MG63 (cell line): ENCODE measurements around the gene PTPA. TPM values are rescaled to one million over a fixed set of nuclear protein-coding genes. Genes with fewer than 3 reads are reported as not detected.

Source experiments
- DNase-seq: peaks from one replicate; pipeline ENCODE4 v3.0.0-alpha.2; 2020
- H3K27me3 ChIP-seq: fragments of 250-450 bp; sonication (Bioruptor Pico); 2 replicates; pipeline ENCODE4 v1.5.1; 2020; ENCODE audit warnings: mild to moderate bottlenecking, moderate library complexity
- H3K36me3 ChIP-seq: fragments of 250-450 bp; sonication (Bioruptor Pico); 2 replicates; pipeline ENCODE4 v1.5.1; 2020; ENCODE audit warnings: mild to moderate bottlenecking, moderate library complexity
- H3K4me3 ChIP-seq: fragments of 250-450 bp; sonication (Bioruptor Pico); 2 replicates; pipeline ENCODE4 v1.5.1; 2020; ENCODE audit warnings: mild to moderate bottlenecking, moderate library complexity
- H3K9me3 ChIP-seq: fragments of 250-450 bp; sonication (Bioruptor Pico); 2 replicates; pipeline ENCODE4 v1.5.1; 2020; ENCODE audit warnings: mild to moderate bottlenecking, moderate library complexity
- total RNA-seq: library from RNA; depleted of rRNA; stranded (reverse); fragments of >200 nt; shearing (Covaris generic); gene quantifications from 2 replicates; pipeline ENCODE4 v1.2.3, GENCODE V29; 2014; ENCODE audit warnings: low replicate concordance

The PTPA gene
- total RNA-seq, 1 experiment from 2014 or later, result 127 TPM

GRCh38 chr9:129078691-129079503 lies 32.3 kb upstream of the PTPA start:
- Histone ChIP-seq H3K4me3 (no peak overlapping the region), H3K9me3 (no peaks in the 10 kb centered on the region), H3K36me3 (no peaks in the 10 kb centered on the region), H3K27me3 (no peaks in the 10 kb centered on the region)
- DNase-seq, result no peak

DNA sequence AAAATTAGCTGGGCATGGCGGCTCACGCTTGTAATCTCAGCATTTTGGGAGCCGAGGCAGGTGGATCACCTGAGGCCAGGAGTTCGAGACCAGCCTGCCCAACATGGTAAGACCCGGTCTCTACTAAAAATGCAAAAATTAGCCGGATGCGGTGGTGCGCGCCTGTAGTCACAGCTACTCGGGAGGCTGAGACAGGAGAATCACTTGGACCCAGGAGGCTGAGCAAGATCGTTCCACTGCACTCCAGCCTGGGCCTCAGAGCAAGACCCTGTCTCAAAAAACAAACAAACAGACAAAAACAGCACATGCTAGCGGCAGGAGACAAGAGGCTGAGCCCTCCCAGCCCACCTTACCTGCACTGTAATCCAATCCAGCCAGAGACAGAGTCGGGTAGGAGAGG lies 31.4 kb upstream of the PTPA start:
- DNase-seq, result no peak
- Histone ChIP-seq H3K27me3 (no peaks in the 10 kb centered on the region), H3K9me3 (no peaks in the 10 kb centered on the region), H3K4me3 (peak overlapping the region; percentile 97), H3K36me3 (no peaks in the 10 kb centered on the region)

GRCh38 chr9:129080298-129080600 lies 31.0 kb upstream of the PTPA start:
- Histone ChIP-seq H3K27me3 (no peaks in the 10 kb centered on the region), H3K9me3 (no peaks in the 10 kb centered on the region), H3K36me3 (peaks cover 2% of the 10 kb centered on the region; the same call in 1 of the 2 replicates), H3K4me3 (peak overlapping the region; percentile 97)
- no peak for DNase-seq

DNA sequence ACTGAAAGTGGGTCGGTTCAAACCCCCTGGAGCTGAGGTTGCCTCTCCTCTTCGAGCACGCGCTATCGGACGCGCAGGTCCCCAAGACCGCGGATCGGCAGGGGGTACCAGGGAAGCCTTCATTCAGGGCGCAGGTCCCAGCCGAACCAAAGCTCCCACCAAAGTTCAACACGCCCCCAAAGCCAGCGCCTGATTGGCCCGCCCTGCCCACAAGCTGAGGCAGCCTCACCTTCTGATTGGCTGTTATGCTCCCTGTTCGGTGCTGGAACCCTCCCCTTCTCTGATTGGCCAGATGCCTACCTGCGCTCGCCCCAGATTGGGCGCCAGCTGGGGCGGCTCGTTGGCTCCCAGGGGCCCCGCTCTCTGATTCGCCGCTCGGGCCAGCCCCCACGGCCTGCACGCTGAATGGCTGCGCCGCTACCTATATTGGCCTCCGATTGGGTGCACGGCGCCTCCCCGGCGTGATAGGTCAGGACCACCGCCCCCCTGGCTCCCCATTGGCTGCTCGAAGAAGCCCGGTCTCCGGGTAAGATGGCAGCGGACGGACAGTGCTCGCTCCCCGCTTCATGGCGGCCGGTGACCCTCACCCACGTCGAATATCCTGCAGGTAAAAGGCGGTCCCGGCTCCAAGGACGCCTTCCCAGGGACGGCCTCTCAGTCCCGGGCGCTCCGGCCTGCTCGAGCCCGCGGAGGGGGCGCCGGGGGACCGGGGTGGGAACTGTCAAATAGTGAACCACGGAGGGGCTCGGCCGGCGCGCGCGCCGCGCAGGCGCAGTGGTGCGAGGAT lies 30.4 kb upstream of the PTPA start, which contains the start of gene DOLPP1:
TSS of gene DOLPP1 (plus strand) at position 511 of the 787 bp plus-strand sequence. CDS start at position 532, 21 bp downstream.
- Histone ChIP-seq H3K36me3 (peaks cover 7% of the 10 kb centered on the region; the same call in 1 of the 2 replicates), H3K27me3 (no peaks in the 10 kb centered on the region), H3K4me3 (peak within 1 kb of the TSS; percentile 97), H3K9me3 (no peaks in the 10 kb centered on the region)
- DNase-seq, result peak; percentile 100

DNA sequence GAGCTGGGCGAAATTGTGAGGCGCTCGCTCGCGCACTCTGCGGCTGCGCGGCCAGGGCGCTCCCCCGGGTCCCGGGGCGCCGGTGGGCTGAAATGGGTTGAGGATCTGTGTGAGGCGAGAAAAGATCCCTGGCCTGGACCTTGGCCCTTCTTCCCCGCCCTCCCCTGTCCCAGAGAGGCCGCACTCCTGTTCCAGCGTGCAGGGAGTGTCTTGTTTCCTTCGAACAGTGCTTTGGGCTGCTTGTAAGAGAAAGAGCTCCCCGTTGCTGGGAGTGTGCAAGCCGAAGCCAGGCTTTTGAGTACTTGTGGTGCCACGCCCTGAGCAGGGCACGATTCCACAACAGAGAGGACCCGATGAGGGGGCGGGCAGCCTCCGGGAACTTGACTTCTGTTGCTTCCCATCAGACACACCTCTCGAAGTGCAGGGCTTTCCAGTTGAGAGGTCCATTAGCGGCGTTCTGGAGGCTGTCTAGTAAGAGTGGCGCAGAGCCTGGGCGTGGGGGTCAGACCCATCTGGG lies 29.8 kb upstream of the PTPA start:
- peak; percentile 18 for DNase-seq
- Histone ChIP-seq H3K4me3 (peak overlapping the region; percentile 97), H3K9me3 (no peaks in the 10 kb centered on the region), H3K36me3 (peaks cover 8% of the 10 kb centered on the region), H3K27me3 (no peaks in the 10 kb centered on the region)

GRCh38 chr9:129084087-129084486 lies 27.1 kb upstream of the PTPA start:
- peaks cover 8% of the 10 kb centered on the region for H3K36me3 ChIP-seq
- H3K27me3 ChIP-seq, result no peaks in the 10 kb centered on the region
- no peak overlapping the region for H3K4me3 ChIP-seq
- DNase-seq, result no peak
- no peaks in the 10 kb centered on the region for H3K9me3 ChIP-seq

GRCh38 chr9:129089246-129089645 lies 22.0 kb upstream of the PTPA start:
- H3K4me3 ChIP-seq, result no peak overlapping the region
- H3K9me3 ChIP-seq, result no peaks in the 10 kb centered on the region
- no peaks in the 10 kb centered on the region for H3K27me3 ChIP-seq
- DNase-seq, result no peak
- H3K36me3 ChIP-seq, result peaks cover 8% of the 10 kb centered on the region

- Histone ChIP-seq H3K36me3 (no peaks in the 10 kb centered on the region), H3K4me3 (no peak overlapping the region), H3K9me3 (no peaks in the 10 kb centered on the region), H3K27me3 (no peaks in the 10 kb centered on the region)
- DNase-seq, result no peak
Observed at GRCh38 chr9:129093602-129094386, 17.4 kb upstream of the PTPA start.

GRCh38 chr9:129094387-129095169 lies 16.6 kb upstream of the PTPA start:
- no peak for DNase-seq
- no peaks in the 10 kb centered on the region for H3K9me3 ChIP-seq
- H3K36me3 ChIP-seq, result no peaks in the 10 kb centered on the region
- no peak overlapping the region for H3K4me3 ChIP-seq
- no peaks in the 10 kb centered on the region for H3K27me3 ChIP-seq

GRCh38 chr9:129095170-129095667 lies 16.0 kb upstream of the PTPA start:
- Histone ChIP-seq H3K4me3 (no peak overlapping the region), H3K36me3 (no peaks in the 10 kb centered on the region), H3K27me3 (no peaks in the 10 kb centered on the region), H3K9me3 (no peaks in the 10 kb centered on the region)
- DNase-seq, result no peak

GRCh38 chr9:129095908-129096307 lies 15.3 kb upstream of the PTPA start:
- no peak overlapping the region for H3K4me3 ChIP-seq
- no peaks in the 10 kb centered on the region for H3K9me3 ChIP-seq
- no peaks in the 10 kb centered on the region for H3K27me3 ChIP-seq
- H3K36me3 ChIP-seq, result no peaks in the 10 kb centered on the region
- no peak for DNase-seq

DNA sequence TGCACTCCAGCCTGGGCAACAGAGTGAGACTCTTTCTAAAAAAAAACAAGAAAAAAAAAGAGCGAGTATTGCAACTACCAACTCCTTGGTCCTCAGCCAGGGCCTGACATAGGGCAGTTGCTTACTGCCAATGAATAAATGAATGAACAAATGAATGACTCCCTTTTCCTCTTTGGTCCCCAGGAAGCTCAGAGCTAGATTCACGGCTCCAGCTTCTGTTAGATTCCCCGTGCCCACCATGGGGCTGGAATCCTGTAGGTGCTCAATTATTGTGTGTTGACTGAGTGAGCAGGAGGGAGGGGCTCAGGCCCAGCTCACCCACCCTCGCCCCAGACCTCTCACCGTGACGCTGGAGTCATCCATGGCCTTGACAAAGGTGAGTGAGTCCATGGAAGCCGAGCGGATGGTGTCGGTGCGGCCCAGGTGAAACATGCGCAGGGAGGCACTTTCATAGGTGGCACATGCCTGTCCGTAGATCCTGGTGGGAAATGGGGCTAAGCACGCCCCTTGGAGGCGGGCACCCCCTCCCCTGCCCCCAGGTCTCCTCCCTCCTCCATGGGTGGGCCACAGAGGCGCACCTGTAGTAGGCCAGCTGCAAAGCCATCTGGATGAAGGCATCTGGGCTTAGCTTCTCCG lies 13.4 kb upstream of the PTPA start:
- no peak for DNase-seq
- H3K36me3 ChIP-seq, result no peaks in the 10 kb centered on the region
- no peaks in the 10 kb centered on the region for H3K27me3 ChIP-seq
- H3K4me3 ChIP-seq, result no peak overlapping the region
- H3K9me3 ChIP-seq, result no peaks in the 10 kb centered on the region

- no peaks in the 10 kb centered on the region for H3K36me3 ChIP-seq
- no peaks in the 10 kb centered on the region for H3K27me3 ChIP-seq
- DNase-seq, result no peak
- no peaks in the 10 kb centered on the region for H3K9me3 ChIP-seq
- no peak overlapping the region for H3K4me3 ChIP-seq
Observed at GRCh38 chr9:129098328-129098727, 12.9 kb upstream of the PTPA start.

GRCh38 chr9:129100383-129101169 lies 10.6 kb upstream of the PTPA start:
- H3K36me3 ChIP-seq, result no peaks in the 10 kb centered on the region
- no peaks in the 10 kb centered on the region for H3K9me3 ChIP-seq
- no peak overlapping the region for H3K4me3 ChIP-seq
- no peak for DNase-seq
- no peaks in the 10 kb centered on the region for H3K27me3 ChIP-seq

- H3K4me3 ChIP-seq, result no peak overlapping the region
- H3K27me3 ChIP-seq, result no peaks in the 10 kb centered on the region
- no peak for DNase-seq
- no peaks in the 10 kb centered on the region for H3K9me3 ChIP-seq
- H3K36me3 ChIP-seq, result no peaks in the 10 kb centered on the region
Observed at GRCh38 chr9:129101279-129101678, 9.9 kb upstream of the PTPA start.
